Ishikawa (cell line): ENCODE data around the gene CD52.

Source experiments
- CEBPB ChIP-seq: IDR thresholded peaks from 2 replicates; pipeline ENCODE4 v1.6.1; 2012
- CREB1 ChIP-seq: IDR thresholded peaks from 2 replicates; pipeline ENCODE4 v1.6.1; 2012; ENCODE audit warnings: low read depth
- EGR1 ChIP-seq: IDR thresholded peaks from 2 replicates; pipeline ENCODE4 v1.6.1; 2012
- EP300 ChIP-seq: IDR thresholded peaks from 2 replicates; pipeline ENCODE4 v1.6.1; 2012; ENCODE audit warnings: borderline replicate concordance
- FOXM1 ChIP-seq: IDR thresholded peaks from 2 replicates; pipeline ENCODE4 v1.6.1; 2012; ENCODE audit warnings: low read depth, borderline replicate concordance
- MAX ChIP-seq: IDR thresholded peaks from 2 replicates; pipeline ENCODE4 v1.6.1; 2012
- NFIC ChIP-seq: IDR thresholded peaks from 2 replicates; pipeline ENCODE4 v1.6.1; 2012
- RAD21 ChIP-seq: IDR thresholded peaks from 2 replicates; pipeline ENCODE4 v1.6.1; 2012; ENCODE audit warnings: low read depth
- REST ChIP-seq: IDR thresholded peaks from 2 replicates; pipeline ENCODE4 v1.6.1; 2012; ENCODE audit warnings: low read depth, mild to moderate bottlenecking
- TAF1 ChIP-seq: IDR thresholded peaks from 2 replicates; pipeline ENCODE4 v1.6.1; 2012; ENCODE audit warnings: low read depth, mild to moderate bottlenecking
- TCF12 ChIP-seq: IDR thresholded peaks from 2 replicates; pipeline ENCODE4 v1.6.1; 2012; ENCODE audit warnings: low read depth
- TEAD4 ChIP-seq: IDR thresholded peaks from 2 replicates; pipeline ENCODE4 v1.6.1; 2012
- USF1 ChIP-seq: IDR thresholded peaks from 2 replicates; pipeline ENCODE4 v1.6.1; 2012
- YY1 ChIP-seq: IDR thresholded peaks from 2 replicates; pipeline ENCODE4 v1.6.1; 2012; ENCODE audit warnings: low read depth
- ZBTB7A ChIP-seq: IDR thresholded peaks from 2 replicates; pipeline ENCODE4 v1.6.1; 2012; ENCODE audit warnings: low read depth

Gene CD52

GRCh38 chr1:26356106-26356505 is 38.3 kb downstream of the CD52 start:
- TF ChIP-seq USF1 (0 out of 2 replicates have a peak, but pooled peaks have one; percentile 31), TEAD4 (no peak), TCF12 (no peak), RAD21 (no peak)

- peak; percentile 78 for TF ChIP-seq EGR1
- TF ChIP-seq ZBTB7A, result peak; percentile 61; the same call in 1 of the 2 replicates
- peak; percentile 27; the same call in 1 of the 2 replicates for TF ChIP-seq EP300
- no peak for TF ChIP-seq MAX
- TF ChIP-seq CEBPB, result no peak
- TF ChIP-seq TAF1, result no peak
- TF ChIP-seq TEAD4, result no peak
Measured at GRCh38 chr1:26357121-26357602, 39.4 kb downstream of the CD52 start.

GRCh38 chr1:26358411-26359384 is 40.9 kb downstream of the CD52 start:
- TF ChIP-seq ZBTB7A, result no peak
- TF ChIP-seq FOXM1, result no peak
- TF ChIP-seq REST, result no peak
- TF ChIP-seq NFIC, result no peak
- no peak for TF ChIP-seq CEBPB
- TF ChIP-seq TEAD4, result no peak
- TF ChIP-seq MAX, result no peak
- no peak for TF ChIP-seq EP300
- TF ChIP-seq TCF12, result no peak

GRCh38 chr1:26359981-26360806 is 42.4 kb downstream of the CD52 start:
- TF ChIP-seq TAF1 (no peak), TCF12 (no peak), RAD21 (no peak), MAX (no peak), CEBPB (no peak), TEAD4 (no peak), ZBTB7A (no peak), NFIC (no peak), USF1 (no peak), EGR1 (no peak)

GRCh38 chr1:26360807-26361604 is 43.2 kb downstream of the CD52 start:
- no peak for TF ChIP-seq MAX
- TF ChIP-seq CREB1, result no peak
- no peak for TF ChIP-seq EP300
- no peak for TF ChIP-seq TAF1
- no peak for TF ChIP-seq TCF12
- no peak for TF ChIP-seq ZBTB7A
- no peak for TF ChIP-seq REST
- no peak for TF ChIP-seq TEAD4
- TF ChIP-seq YY1, result no peak
- no peak for TF ChIP-seq CEBPB
- TF ChIP-seq NFIC, result no peak
- TF ChIP-seq USF1, result no peak
- no peak for TF ChIP-seq FOXM1
- TF ChIP-seq EGR1, result no peak
- TF ChIP-seq RAD21, result no peak
